ENCODE measurements around the gene NFIL3.

The NFIL3 gene

GRCh38 chr9:91415290-91415689 is 8.3 kb downstream of the NFIL3 start:
- H3K4me1 ChIP-seq (ENCODE audit: control insufficient read depth in 5 of 5, insufficient read depth in 5 of 5, low read length in 5 of 5), result peaks cover 2 to 61% (median 38%) of the 10 kb centered on the region in 5 donors
- H3K36me3 ChIP-seq (ENCODE audit: control insufficient read depth in 5 of 5, insufficient read depth in 5 of 5, low read length in 5 of 5), result peaks cover 2 to 8% (median 4%) of the 10 kb centered on the region in 5 donors
- H3K9me3 ChIP-seq (ENCODE audit: control insufficient read depth in 5 of 5, low read length in 5 of 5), result no peaks in the 10 kb centered on the region
- no peak overlapping the region for H3K4me3 ChIP-seq (ENCODE audit: low read depth in 1 of 5, low read length in 5 of 5)
- peak overlapping the region; percentile 96 for H3K27ac ChIP-seq (ENCODE audit: low read depth, low read length)
- H3K27me3 ChIP-seq (ENCODE audit: control insufficient read depth in 5 of 5, insufficient read depth in 4 of 5, low read length in 5 of 5), result no peaks in the 10 kb centered on the region
- H3K9ac ChIP-seq (ENCODE audit: low read length in 5 of 5), result no peak overlapping the region

GRCh38 chr9:91412941-91413340 is 10.7 kb downstream of the NFIL3 start:
- no peak overlapping the region for H3K9ac ChIP-seq (ENCODE audit: low read length in 5 of 5)
- H3K36me3 ChIP-seq (ENCODE audit: control insufficient read depth in 5 of 5, insufficient read depth in 5 of 5, low read length in 5 of 5), result peaks cover 15 to 22% (median 17%) of the 10 kb centered on the region in 5 donors
- H3K9me3 ChIP-seq (ENCODE audit: control insufficient read depth in 5 of 5, low read length in 5 of 5), result no peaks in the 10 kb centered on the region
- H3K4me1 ChIP-seq (ENCODE audit: control insufficient read depth in 5 of 5, insufficient read depth in 5 of 5, low read length in 5 of 5), result peaks cover 2 to 61% (median 32%) of the 10 kb centered on the region in 5 donors
- no peak overlapping the region for H3K4me3 ChIP-seq (ENCODE audit: low read depth in 1 of 5, low read length in 5 of 5)
- no peaks in the 10 kb centered on the region for H3K27me3 ChIP-seq (ENCODE audit: control insufficient read depth in 5 of 5, insufficient read depth in 4 of 5, low read length in 5 of 5)
- H3K27ac ChIP-seq (ENCODE audit: low read depth, low read length), result peak overlapping the region; percentile 96

GRCh38 chr9:91411096-91411771 is 12.4 kb downstream of the NFIL3 start:
- Histone ChIP-seq H3K4me3 (ENCODE audit: low read depth in 1 of 5, low read length in 5 of 5) (no peak overlapping the region), H3K27me3 (ENCODE audit: control insufficient read depth in 5 of 5, insufficient read depth in 4 of 5, low read length in 5 of 5) (no peaks in the 10 kb centered on the region), H3K4me1 (ENCODE audit: control insufficient read depth in 5 of 5, insufficient read depth in 5 of 5, low read length in 5 of 5) (peaks cover 0 to 50% (median 28%) of the 10 kb centered on the region in 5 donors), H3K27ac (ENCODE audit: low read depth, low read length) (peak overlapping the region; percentile 73), H3K36me3 (ENCODE audit: control insufficient read depth in 5 of 5, insufficient read depth in 5 of 5, low read length in 5 of 5) (peaks cover 15 to 22% (median 18%) of the 10 kb centered on the region in 5 donors), H3K9ac (ENCODE audit: low read length in 5 of 5) (no peak overlapping the region), H3K9me3 (ENCODE audit: control insufficient read depth in 5 of 5, low read length in 5 of 5) (no peaks in the 10 kb centered on the region)

GRCh38 chr9:91410161-91410560 is 13.5 kb downstream of the NFIL3 start:
- no peak overlapping the region for H3K4me3 ChIP-seq (ENCODE audit: low read depth in 1 of 5, low read length in 5 of 5)
- H3K4me1 ChIP-seq (ENCODE audit: control insufficient read depth in 5 of 5, insufficient read depth in 5 of 5, low read length in 5 of 5), result peaks cover 0 to 46% (median 28%) of the 10 kb centered on the region in 5 donors
- no peak overlapping the region for H3K9ac ChIP-seq (ENCODE audit: low read length in 5 of 5)
- peaks cover 15 to 22% (median 18%) of the 10 kb centered on the region in 5 donors for H3K36me3 ChIP-seq (ENCODE audit: control insufficient read depth in 5 of 5, insufficient read depth in 5 of 5, low read length in 5 of 5)
- H3K27ac ChIP-seq (ENCODE audit: low read depth, low read length), result peak overlapping the region; percentile 73
- no peaks in the 10 kb centered on the region for H3K27me3 ChIP-seq (ENCODE audit: control insufficient read depth in 5 of 5, insufficient read depth in 4 of 5, low read length in 5 of 5)
- no peaks in the 10 kb centered on the region for H3K9me3 ChIP-seq (ENCODE audit: control insufficient read depth in 5 of 5, low read length in 5 of 5)

- Histone ChIP-seq H3K4me1 (ENCODE audit: control insufficient read depth in 5 of 5, insufficient read depth in 5 of 5, low read length in 5 of 5) (peaks cover 0 to 42% (median 28%) of the 10 kb centered on the region in 5 donors), H3K27me3 (ENCODE audit: control insufficient read depth in 5 of 5, insufficient read depth in 4 of 5, low read length in 5 of 5) (no peaks in the 10 kb centered on the region), H3K4me3 (ENCODE audit: low read depth in 1 of 5, low read length in 5 of 5) (no peak overlapping the region), H3K9me3 (ENCODE audit: control insufficient read depth in 5 of 5, low read length in 5 of 5) (no peaks in the 10 kb centered on the region), H3K9ac (ENCODE audit: low read length in 5 of 5) (no peak overlapping the region), H3K27ac (ENCODE audit: low read depth, low read length) (peak overlapping the region; percentile 81), H3K36me3 (ENCODE audit: control insufficient read depth in 5 of 5, insufficient read depth in 5 of 5, low read length in 5 of 5) (peaks cover 15 to 19% (median 18%) of the 10 kb centered on the region in 5 donors)
These were observed 15.2 kb downstream of the NFIL3 start for GRCh38 chr9:91408475-91408874.

GRCh38 chr9:91407580-91408318 is 15.9 kb downstream of the NFIL3 start:
- Histone ChIP-seq H3K27me3 (ENCODE audit: control insufficient read depth in 5 of 5, insufficient read depth in 4 of 5, low read length in 5 of 5) (no peaks in the 10 kb centered on the region), H3K27ac (ENCODE audit: low read depth, low read length) (peak overlapping the region; percentile 81), H3K4me1 (ENCODE audit: control insufficient read depth in 5 of 5, insufficient read depth in 5 of 5, low read length in 5 of 5) (peaks cover 0 to 40% (median 28%) of the 10 kb centered on the region in 5 donors), H3K9me3 (ENCODE audit: control insufficient read depth in 5 of 5, low read length in 5 of 5) (no peaks in the 10 kb centered on the region), H3K4me3 (ENCODE audit: low read depth in 1 of 5, low read length in 5 of 5) (no peak overlapping the region), H3K9ac (ENCODE audit: low read length in 5 of 5) (peak overlapping the region in 1 of 5 donors; percentile 72), H3K36me3 (ENCODE audit: control insufficient read depth in 5 of 5, insufficient read depth in 5 of 5, low read length in 5 of 5) (peaks cover 15 to 19% (median 18%) of the 10 kb centered on the region in 5 donors)

GRCh38 chr9:91405343-91406077 is 18.1 kb downstream of the NFIL3 start:
- Histone ChIP-seq H3K27me3 (ENCODE audit: control insufficient read depth in 5 of 5, insufficient read depth in 4 of 5, low read length in 5 of 5) (no peaks in the 10 kb centered on the region), H3K9ac (ENCODE audit: low read length in 5 of 5) (no peak overlapping the region), H3K9me3 (ENCODE audit: control insufficient read depth in 5 of 5, low read length in 5 of 5) (no peaks in the 10 kb centered on the region), H3K4me3 (ENCODE audit: low read depth in 1 of 5, low read length in 5 of 5) (no peak overlapping the region), H3K27ac (ENCODE audit: low read depth, low read length) (no peak overlapping the region), H3K4me1 (ENCODE audit: control insufficient read depth in 5 of 5, insufficient read depth in 5 of 5, low read length in 5 of 5) (peaks cover 0 to 30% (median 19%) of the 10 kb centered on the region in 5 donors), H3K36me3 (ENCODE audit: control insufficient read depth in 5 of 5, insufficient read depth in 5 of 5, low read length in 5 of 5) (peaks cover 13 to 17% (median 16%) of the 10 kb centered on the region in 5 donors)

GRCh38 chr9:91403665-91404543 is 19.7 kb downstream of the NFIL3 start:
- H3K9me3 ChIP-seq (ENCODE audit: control insufficient read depth in 5 of 5, low read length in 5 of 5), result no peaks in the 10 kb centered on the region
- H3K9ac ChIP-seq (ENCODE audit: low read length in 5 of 5), result no peak overlapping the region
- peaks cover 0 to 3% (median under 1%) of the 10 kb centered on the region in 5 donors for H3K36me3 ChIP-seq (ENCODE audit: control insufficient read depth in 5 of 5, insufficient read depth in 5 of 5, low read length in 5 of 5)
- no peak overlapping the region for H3K4me3 ChIP-seq (ENCODE audit: low read depth in 1 of 5, low read length in 5 of 5)
- peaks cover 0 to 24% (median 5%) of the 10 kb centered on the region in 5 donors for H3K4me1 ChIP-seq (ENCODE audit: control insufficient read depth in 5 of 5, insufficient read depth in 5 of 5, low read length in 5 of 5)
- H3K27me3 ChIP-seq (ENCODE audit: control insufficient read depth in 5 of 5, insufficient read depth in 4 of 5, low read length in 5 of 5), result no peaks in the 10 kb centered on the region
- no peak overlapping the region for H3K27ac ChIP-seq (ENCODE audit: low read depth, low read length)

GRCh38 chr9:91398926-91399325 is 24.7 kb downstream of the NFIL3 start:
- Histone ChIP-seq H3K9me3 (ENCODE audit: control insufficient read depth in 5 of 5, low read length in 5 of 5) (no peaks in the 10 kb centered on the region), H3K4me1 (ENCODE audit: control insufficient read depth in 5 of 5, insufficient read depth in 5 of 5, low read length in 5 of 5) (peaks cover 0 to 21% (median 8%) of the 10 kb centered on the region in 5 donors), H3K4me3 (ENCODE audit: low read depth in 1 of 5, low read length in 5 of 5) (no peak overlapping the region), H3K27me3 (ENCODE audit: control insufficient read depth in 5 of 5, insufficient read depth in 4 of 5, low read length in 5 of 5) (no peaks in the 10 kb centered on the region), H3K9ac (ENCODE audit: low read length in 5 of 5) (no peak overlapping the region), H3K27ac (ENCODE audit: low read depth, low read length) (no peak overlapping the region), H3K36me3 (ENCODE audit: control insufficient read depth in 5 of 5, insufficient read depth in 5 of 5, low read length in 5 of 5) (no peaks in the 10 kb centered on the region)

Data from subcutaneous abdominal adipose tissue (tissue), 5 donors.